Activated CD4-positive, alpha-beta T cell treated with anti-CD3 and anti-CD28 coated beads, Interleukin-2, Interleukin-4, amounts not matched to agents 100 ng/mL and 50 ng/mL, durations not matched to agents 16 hours and 8 hours (primary cell): ENCODE data around the gene DEAF1.

Experiments
- DNase-seq: peaks from one replicate; pipeline ENCODE4 v3.0.0-alpha.2; 2020; ENCODE audit warnings: low spot score

The DEAF1 gene

GRCh38 chr11:721741-722345 lies 26.8 kb upstream of the DEAF1 start:
- DNase-seq: peak; percentile 19

- DNase-seq: no peak
Measured at GRCh38 chr11:721247-721740, 26.3 kb upstream of the DEAF1 start.

GRCh38 chr11:720642-721246 lies 25.7 kb upstream of the DEAF1 start:
- DNase-seq: no peak

- DNase-seq: no peak
Measured at GRCh38 chr11:720017-720641, 25.1 kb upstream of the DEAF1 start.

GRCh38 chr11:719214-720016 lies 24.4 kb upstream of the DEAF1 start:
- no peak for DNase-seq

GRCh38 chr11:714436-714835 lies 19.4 kb upstream of the DEAF1 start:
- no peak for DNase-seq

GRCh38 chr11:709109-709997 lies 14.3 kb upstream of the DEAF1 start:
- no peak for DNase-seq

- no peak for DNase-seq
Measured at GRCh38 chr11:708511-708910, 13.5 kb upstream of the DEAF1 start.

GRCh38 chr11:707817-708420 lies 12.9 kb upstream of the DEAF1 start:
- DNase-seq: no peak

GRCh38 chr11:706957-707816 lies 12.2 kb upstream of the DEAF1 start:
- no peak for DNase-seq

- DNase-seq: no peak
Measured at GRCh38 chr11:706439-706956, 11.5 kb upstream of the DEAF1 start.

- no peak for DNase-seq
Measured at GRCh38 chr11:705646-706438, 10.8 kb upstream of the DEAF1 start, which contains the start of gene EPS8L2. EPS8L2 (plus strand) TSS chr11:706231; CDS start chr11:709408, 3,177 bp downstream.

GRCh38 chr11:704781-705645 lies 10.0 kb upstream of the DEAF1 start:
- no peak for DNase-seq

- no peak for DNase-seq
Measured at GRCh38 chr11:704228-704674, 9.2 kb upstream of the DEAF1 start.

- DNase-seq: no peak
Measured at GRCh38 chr11:703506-703905, 8.5 kb upstream of the DEAF1 start.

GRCh38 chr11:702462-703461 lies 7.7 kb upstream of the DEAF1 start:
- DNase-seq: no peak
